ENCODE results near the gene LCN6. TPM values are rescaled to one million over a fixed set of nuclear protein-coding genes. Genes with fewer than 3 reads are reported as not detected.
"Not testable (repeated sequence)": the region's sequence is repeated elsewhere in the genome, so short reads cannot be mapped to it uniquely, and the experiment has no call there.

Gene LCN6
- total and polyA plus RNA-seq, 11 donors, result 0.81 to 101 (median 18.4) TPM

DNA sequence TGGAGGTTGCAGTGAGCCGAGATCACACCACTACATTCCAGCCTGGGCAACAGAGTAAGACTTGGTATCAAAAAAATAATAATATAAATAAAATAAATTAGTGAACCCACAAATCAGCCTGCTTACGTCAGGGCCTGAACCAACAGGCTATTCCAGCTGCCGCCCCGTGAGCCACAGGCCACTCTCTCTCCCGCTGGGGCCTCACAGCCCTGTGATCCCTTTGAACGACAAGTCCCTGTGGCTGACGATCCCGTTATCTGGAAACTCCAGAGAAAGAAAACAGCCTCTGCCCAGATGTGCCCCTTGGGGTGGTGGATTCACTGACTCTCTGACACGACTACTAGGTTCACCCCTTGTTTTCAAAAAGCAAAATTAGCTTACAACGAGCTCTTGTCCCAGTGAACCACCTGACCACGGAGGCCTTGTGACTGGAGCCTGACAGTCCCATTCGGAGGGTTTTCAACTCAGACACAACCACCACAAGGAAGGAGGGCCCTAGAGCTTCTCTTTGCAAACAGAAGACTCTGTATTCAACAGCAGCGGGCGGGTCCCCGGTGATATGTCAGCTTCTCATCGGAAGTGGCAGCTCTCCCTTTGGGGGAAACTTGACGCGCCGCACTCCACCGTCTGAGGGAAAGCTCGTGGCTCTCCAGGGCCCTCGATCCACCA is 40.3 kb downstream of the LCN6 start:
- intact Hi-C loops (cut with DNase I), result no loop called here
- no peak for DNase-seq
- Histone ChIP-seq H3K9me3 (no peaks in the 10 kb centered on the region), H3K36me3 (no peaks in the 10 kb centered on the region), H3K4me1 (peaks cover 4 to 16% (median 9%) of the 10 kb centered on the region in 12 donors), H3K27me3 (peaks cover 0 to 14% (median 0%) of the 10 kb centered on the region in 9 donors), H3K4me3 (no peak overlapping the region), H3K27ac (no peak overlapping the region)
- ATAC-seq, result no peak
- TF ChIP-seq CTCF (IDR thresholded peaks at IDR 0.05) (no peak), POLR2A (IDR thresholded peaks at IDR 0.05) (no peak)
- 80 to 83% (median 83%) methylated on average over 18 to 22 of the region's 22 CpGs for WGBS, 4 donors

- ATAC-seq (no peak), DNase-seq (no peak)
- 89 to 99% (median 93%) methylated on average over 6 to 7 of the region's 7 CpGs for WGBS, 4 donors
- no peak overlapping the region for H3K4me3 ChIP-seq
- no peaks in the 10 kb centered on the region for H3K9me3 ChIP-seq
- no peaks in the 10 kb centered on the region for H3K36me3 ChIP-seq
- H3K27ac ChIP-seq, result no peak overlapping the region
- intact Hi-C loops (cut with DNase I), result no loop called here
- H3K4me1 ChIP-seq, result peaks cover 4 to 11% (median 5%) of the 10 kb centered on the region in 12 donors
- peaks cover 0 to 8% (median 0%) of the 10 kb centered on the region in 9 donors for H3K27me3 ChIP-seq
- TF ChIP-seq CTCF (IDR thresholded peaks at IDR 0.05) (no peak), POLR2A (IDR thresholded peaks at IDR 0.05) (no peak)
These were observed 41.3 kb downstream of the LCN6 start for GRCh38 chr9:136707011-136707410.

DNA sequence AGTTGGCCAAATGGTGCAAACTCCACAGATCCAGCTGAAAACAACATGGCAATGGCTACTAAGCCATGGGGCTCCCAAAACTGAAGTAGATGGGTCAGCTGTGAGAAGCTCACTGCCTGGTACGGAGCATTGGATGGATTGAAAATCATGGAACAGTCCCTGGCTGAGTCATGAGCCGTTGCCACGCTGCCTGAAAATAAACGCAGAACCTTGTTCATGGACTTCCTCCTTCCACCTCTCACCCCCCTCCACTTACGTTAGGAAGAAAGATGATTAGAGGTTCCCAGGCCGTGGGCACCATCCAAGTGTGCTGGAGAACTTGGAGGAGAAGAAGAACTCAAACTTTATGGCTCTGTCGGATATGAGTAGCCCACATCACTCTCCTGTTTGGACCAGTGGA is 42.8 kb downstream of the LCN6 start:
- H3K4me1 ChIP-seq, result peaks cover 0 to 11% (median 2%) of the 10 kb centered on the region in 12 donors
- no peaks in the 10 kb centered on the region for H3K9me3 ChIP-seq
- no peak overlapping the region for H3K4me3 ChIP-seq
- no peak for DNase-seq
- no peaks in the 10 kb centered on the region for H3K36me3 ChIP-seq
- intact Hi-C loops (cut with DNase I), result no loop called here
- WGBS, 4 donors, result 71 to 75% (median 73%) methylated on average over 7 of the region's 7 CpGs
- H3K27me3 ChIP-seq, result peaks cover 0 to 13% (median 3%) of the 10 kb centered on the region in 9 donors
- no peak for ATAC-seq
- H3K27ac ChIP-seq, result no peak overlapping the region
- TF ChIP-seq CTCF (IDR thresholded peaks at IDR 0.05) (no peak), POLR2A (IDR thresholded peaks at IDR 0.05) (no peak)

- H3K27ac ChIP-seq; ATAC-seq; H3K9me3 ChIP-seq; DNase-seq; intact Hi-C loops (cut with DNase I); H3K36me3 ChIP-seq; H3K4me3 ChIP-seq: not testable (repeated sequence)
- WGBS, 4 donors, result 93 to 96% (median 94%) methylated on average over 8 of the region's 8 CpGs
- peaks cover 0 to 15% (median 2%) of the 10 kb centered on the region in 12 donors for H3K4me1 ChIP-seq
- peaks cover 0 to 18% (median 3%) of the 10 kb centered on the region in 9 donors for H3K27me3 ChIP-seq
These were observed 43.6 kb downstream of the LCN6 start for GRCh38 chr9:136704741-136705140.
